Measurements from ENCODE around the gene SHCBP1L.
"Not testable (repeated sequence)": the region's sequence is repeated elsewhere in the genome, so short reads cannot be mapped to it uniquely, and the experiment has no call there.

Gene SHCBP1L

DNA sequence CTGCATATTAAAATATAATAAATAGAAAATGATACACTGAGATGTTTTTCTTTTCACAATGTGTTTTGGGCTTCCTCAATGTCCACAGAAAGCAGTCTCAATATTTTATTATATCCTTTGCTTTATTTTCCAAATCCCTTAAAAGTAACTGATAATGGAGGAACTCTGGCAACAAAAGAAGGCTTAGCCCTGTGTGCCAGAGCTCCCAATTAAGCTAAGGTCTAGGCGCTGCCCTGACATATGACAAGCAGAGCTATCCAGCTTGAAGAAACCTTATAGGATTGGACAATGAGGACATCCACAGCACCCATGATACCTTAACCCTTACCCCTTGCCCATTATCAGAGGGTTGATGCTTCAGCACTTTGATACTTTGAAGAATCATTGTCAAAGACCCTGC is 12.9 kb upstream of the SHCBP1L start:
- DNase-seq (ENCODE audit: low spot score) = no peak
- no peak for FAIRE-seq

DNA sequence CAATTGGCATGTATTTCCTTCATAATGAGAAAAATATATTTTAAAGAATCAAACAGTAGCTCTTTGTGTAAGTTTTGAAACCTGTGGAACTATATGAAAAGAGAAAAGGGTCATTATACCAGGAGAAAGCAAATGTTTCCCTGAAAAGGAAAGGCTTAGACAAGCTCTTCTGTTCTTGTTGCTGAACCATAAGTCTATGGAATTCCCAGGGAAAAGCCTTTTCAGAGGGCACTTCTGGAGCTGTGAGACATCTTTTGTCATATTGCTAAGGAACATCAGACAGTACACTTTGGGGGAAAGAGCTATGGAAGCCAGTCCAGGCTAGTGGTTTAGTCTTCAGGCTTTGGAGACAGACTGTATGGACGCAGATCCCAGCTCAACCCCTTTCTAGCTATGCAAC is 12.1 kb upstream of the SHCBP1L start:
- no peak for DNase-seq (ENCODE audit: low spot score)
- no peak for FAIRE-seq

DNA sequence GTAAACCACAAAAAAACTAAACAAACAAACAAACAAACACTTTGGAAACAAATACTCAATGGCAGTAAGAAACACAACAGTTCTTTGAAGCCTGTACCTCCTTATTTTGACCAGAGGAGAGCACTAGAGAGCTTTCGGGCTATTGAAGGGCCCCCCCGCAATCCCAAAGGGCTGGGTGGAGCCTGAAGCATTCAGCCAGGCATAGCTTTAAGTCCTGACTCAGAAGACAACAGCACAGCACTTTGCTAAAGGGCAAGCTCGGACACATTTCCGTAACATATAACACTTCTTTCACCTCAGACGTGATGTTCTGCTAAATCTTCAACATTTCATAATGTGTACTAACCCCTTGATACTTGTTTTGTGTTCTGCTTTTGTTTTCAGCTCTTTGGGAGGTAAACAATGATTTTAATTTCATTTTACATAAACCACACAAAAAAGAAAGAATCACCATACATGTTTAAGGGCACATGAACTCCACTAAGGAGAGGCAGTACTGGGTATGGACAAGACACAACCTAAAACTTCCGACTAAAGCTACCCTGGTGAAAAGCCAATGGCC is 9.7 kb upstream of the SHCBP1L start:
- FAIRE-seq (peak; percentile 88), DNase-seq (ENCODE audit: low spot score) (peak; percentile 85)

DNA sequence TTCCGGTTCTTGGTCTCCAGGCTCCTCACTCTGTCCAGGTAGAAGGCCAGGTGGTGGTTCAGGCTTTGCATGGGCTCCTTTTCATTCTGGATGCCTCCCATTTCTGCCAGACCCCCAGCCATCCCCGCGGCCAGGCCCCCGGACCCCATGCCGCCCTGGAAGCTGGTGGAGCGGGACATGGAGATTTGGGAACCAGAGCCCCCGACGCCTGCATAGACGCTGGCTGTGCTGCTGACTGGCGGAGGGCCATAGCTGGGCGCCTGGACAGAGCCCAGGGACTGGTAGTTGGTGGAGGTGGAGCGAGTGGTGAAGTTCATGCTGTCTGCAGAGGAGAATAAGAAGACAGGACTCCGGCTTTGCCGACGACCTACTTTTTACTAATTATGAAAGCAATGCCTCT is 7.1 kb upstream of the SHCBP1L start:
- no peak for DNase-seq (ENCODE audit: low spot score)
- no peak for FAIRE-seq

DNA sequence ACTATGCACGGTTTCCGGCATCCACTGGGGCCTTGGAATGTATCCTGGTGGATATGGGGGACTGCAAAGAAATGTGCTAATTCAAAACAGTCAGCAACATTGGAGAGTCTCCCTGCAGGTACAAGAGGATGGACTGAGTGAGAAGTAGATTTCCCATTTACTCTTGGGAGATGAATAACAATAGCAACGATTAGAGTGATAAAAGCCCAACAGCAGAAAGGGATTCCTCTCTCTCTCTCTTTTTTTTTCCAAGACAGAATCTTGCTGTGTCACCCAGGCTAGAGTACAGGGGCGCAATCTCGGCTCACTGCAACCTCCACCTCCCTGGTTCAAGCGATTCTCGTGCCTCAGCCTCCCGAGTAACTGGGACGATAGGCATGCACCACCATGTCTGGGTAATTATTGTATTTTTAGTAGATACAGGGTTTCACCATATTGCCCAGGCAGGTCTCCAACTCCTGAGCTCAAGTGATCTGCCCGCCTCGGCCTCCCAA is 5.0 kb upstream of the SHCBP1L start:
- FAIRE-seq (no peak), DNase-seq (ENCODE audit: low spot score) (no peak)

DNA sequence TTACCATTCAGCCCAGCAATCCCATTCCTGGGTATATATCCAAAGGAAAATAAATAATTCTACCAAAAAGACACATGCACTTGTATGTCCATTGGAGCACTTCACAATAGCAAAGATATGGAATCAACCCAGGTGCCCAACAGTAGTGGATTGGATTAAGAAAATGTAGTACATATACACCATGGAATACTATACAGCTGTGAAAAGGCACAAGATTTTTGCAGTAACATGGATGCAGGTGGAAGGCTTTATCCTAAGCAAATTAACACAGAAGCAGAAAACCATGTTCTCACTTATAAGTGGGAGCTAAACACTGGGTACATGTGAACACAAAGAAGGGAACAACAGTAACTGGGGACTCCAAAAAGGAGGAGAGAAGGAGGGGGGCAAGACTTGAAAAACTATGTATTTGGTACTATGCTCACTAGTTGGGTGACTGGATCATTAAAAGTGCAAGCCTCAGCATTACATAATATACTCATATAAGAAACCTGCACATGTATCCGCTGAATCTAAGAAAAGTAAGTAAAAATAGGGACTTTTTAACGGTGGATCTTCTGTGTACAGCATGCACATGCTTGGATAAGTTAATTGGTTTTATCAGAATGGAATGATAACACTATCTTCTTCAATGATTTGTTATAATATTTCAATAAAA is 3.9 kb upstream of the SHCBP1L start:
- FAIRE-seq (no peak), DNase-seq (ENCODE audit: low spot score) (no peak)

DNA sequence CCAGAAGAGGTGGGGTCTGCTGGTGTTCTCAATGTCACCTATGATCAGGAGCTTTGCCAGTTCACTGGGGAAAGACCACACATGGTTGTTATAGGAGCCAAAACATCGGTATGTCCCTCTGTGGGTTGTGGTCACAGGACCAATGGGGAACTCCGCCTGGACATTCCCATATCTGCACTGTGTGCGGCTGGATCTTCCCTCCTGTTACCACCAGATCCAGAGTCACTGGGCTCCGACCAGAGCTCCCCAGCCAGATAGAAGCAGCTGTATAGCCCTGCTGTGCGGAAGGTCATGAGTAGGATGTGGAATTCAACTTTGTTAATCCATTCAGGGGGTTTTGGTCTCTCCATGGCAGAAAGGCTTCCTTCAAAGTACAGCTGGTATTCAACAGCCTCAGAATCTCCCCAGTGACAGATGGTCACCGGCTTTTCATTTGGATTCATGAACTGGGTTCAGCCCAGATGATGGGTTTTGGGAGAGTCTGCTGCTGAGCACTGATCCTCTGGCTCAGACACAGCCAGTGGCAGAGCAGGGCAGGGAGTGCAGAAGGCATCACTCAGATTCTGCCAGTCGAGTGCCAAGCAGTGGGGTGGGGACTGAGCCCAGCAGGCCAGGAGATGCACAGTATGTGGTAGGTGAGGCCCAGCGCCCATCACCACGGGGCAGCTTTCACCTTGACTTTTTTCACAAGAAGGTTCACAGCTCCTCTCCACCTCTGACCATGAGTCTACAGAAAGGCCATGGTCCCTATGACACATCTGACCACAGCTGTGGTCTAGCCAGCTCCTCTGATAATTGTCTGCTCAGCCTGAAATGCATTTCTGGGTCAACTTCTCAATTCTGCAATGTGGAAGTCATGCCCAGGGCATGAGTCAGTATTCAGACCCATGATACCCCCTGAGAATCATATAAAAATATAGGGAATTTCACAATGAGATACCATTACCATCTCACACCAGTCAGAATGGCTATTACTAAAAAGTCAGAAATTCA is 2.9 kb upstream of the SHCBP1L start:
- peak; percentile 99 for DNase-seq (ENCODE audit: low spot score)
- FAIRE-seq = peak; percentile 99

DNA sequence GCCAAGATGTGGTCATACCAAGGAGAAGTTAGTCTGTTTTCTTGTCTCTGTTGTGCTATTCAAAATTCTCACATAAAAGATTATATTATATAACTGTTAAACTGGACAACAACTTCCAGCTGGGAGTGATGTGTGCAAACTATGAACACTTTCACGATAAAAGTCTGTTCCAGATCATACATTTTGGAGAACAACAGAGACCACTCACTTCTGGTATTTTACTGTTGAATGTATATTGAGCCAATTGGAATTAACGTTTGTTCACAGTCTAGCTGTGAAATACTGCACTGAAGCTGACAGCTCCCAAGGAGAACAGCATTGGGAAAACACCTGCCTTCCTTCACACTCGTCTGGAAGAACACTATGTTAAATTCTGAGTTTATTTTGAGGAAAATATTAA is 860 bp upstream of the SHCBP1L start:
- DNase-seq (ENCODE audit: low spot score) (no peak), FAIRE-seq (no peak)

DNA sequence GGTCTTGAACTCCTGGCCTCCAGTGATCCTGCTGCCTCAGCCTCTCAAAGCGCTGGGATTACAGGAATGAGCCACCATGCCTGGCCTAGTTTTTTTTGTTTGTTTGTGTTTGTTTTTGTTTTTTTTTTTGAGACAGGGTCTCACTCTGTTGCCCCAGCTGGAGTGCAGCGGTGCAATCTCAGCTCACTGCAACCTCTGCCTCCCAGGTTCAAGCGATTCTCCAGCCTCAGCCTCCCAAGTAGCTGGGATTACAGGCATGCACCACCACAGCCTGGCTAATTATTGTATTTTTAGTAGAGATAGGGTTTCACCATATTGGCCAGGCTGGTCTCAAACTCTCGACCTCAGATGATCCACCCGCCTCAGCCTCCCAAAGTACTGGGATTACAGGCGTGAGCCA is 9.6 kb downstream of the SHCBP1L start:
- FAIRE-seq; DNase-seq (ENCODE audit: low spot score): not testable (repeated sequence)

DNA sequence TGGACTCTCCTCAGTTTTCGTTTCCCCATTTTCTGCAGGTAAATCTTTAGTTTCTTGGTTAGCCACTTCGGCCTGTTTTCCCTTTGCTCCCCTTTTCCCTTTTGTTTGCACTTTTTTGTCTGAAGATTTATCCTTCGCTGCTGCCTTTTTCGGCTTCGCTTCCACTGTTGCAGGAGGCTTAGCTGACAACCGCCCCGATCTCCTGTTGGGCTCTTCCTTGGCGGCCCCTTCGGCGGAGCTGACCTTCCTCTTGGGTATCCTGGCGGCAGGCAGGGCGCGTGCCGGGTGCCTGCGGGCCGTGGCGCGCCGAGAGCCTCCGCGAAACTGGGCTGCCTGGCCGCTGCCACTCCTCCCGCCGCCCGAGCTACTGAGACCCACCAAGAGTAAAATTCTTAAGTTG is 10.8 kb downstream of the SHCBP1L start:
- FAIRE-seq; DNase-seq (ENCODE audit: low spot score): not testable (repeated sequence)

DNA sequence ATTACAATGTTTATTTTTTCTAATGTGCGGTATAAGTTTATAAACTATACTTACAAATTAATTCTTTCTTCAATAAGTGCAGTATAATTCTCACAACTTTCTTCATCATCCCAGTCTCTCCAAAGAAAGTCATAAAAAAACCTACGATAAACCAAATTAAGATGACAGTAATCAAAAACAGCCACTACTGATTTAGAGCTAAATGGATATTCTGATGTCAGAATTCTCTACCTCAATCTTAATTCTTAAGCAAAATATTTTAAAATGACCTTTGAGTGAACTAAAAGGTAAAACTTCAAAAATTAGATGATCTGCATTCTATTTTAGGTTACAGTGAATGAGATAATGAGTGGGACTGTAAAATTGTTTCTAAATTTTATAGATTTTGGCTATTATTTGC is 13.6 kb downstream of the SHCBP1L start:
- DNase-seq (ENCODE audit: low spot score) = no peak
- FAIRE-seq = no peak

DNA sequence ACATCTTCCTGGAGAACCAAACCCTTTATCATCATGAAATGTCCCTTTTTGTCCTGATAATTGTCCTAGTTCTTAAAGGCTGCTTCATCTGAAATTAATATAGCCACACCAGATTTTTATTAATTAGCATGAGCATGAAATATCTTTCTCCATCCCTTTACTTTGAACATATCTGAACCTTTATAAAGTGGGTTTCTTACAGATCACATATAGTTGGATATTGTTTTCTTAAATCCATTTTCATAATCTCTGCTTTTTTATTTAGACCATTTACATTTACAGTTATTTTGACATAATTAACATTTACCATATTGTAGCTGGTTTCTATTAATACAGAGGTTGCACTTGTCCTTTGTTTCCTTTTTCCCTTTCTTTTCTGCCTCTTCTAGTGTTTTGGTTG is 17.2 kb downstream of the SHCBP1L start:
- FAIRE-seq = no peak

DNA sequence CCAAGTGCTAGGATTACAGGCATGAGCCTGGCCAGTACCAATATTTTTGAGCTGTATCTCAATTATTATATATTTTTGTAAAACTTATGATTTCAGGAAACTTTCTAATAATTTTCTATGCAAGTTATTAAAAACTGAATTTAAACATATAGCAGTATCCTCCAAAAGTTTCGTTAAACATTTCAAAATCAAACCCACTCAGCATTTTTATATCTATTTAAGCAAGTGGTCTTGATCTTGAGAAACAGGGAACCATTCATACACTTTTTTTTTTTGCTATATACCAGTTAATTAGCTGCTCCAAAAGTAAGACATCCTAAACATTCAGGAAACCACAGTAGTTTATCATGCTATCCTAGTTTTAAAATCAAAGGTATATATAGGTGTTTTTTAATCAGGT is 22.0 kb downstream of the SHCBP1L start:
- no peak for DNase-seq (ENCODE audit: low spot score)
- FAIRE-seq = no peak

More for the DNA sequence above, 17.2 kb downstream of the SHCBP1L start:
- no peak for DNase-seq (ENCODE audit: low spot score)

DNA sequence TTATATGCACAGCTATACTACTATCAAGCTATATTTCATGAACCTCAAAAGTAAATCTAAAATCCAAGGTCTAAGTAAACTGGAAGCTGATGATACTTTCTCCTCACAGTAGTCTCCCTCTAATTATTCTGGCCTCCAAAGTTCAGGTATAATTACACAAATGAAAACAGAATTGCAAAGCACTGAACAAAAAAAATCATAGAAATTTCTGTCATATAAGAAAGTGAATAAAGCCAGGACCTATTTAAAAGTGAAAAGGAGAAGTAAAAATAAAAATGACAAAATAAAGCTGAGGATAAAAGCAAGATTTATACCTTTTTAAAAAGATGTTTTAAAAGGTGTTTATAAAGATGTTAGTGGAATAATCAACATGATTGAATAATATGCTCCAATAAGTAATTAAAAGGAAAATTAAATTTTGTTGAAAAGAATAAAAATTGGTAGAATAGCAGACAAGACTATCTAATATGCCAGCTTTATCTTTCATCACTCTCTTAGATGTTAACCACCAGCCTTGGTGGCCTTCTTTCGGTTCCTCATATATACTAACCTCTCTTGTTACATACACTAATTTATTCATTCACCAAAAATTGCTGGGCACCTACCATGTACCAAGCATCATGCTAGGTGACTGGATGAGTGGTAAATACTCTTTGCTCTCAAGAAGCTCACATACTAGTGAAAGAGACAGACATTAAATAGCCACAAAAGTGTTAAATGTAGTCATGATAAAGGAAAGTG is 25.1 kb downstream of the SHCBP1L start:
- FAIRE-seq = no peak
- no peak for DNase-seq (ENCODE audit: low spot score)

DNA sequence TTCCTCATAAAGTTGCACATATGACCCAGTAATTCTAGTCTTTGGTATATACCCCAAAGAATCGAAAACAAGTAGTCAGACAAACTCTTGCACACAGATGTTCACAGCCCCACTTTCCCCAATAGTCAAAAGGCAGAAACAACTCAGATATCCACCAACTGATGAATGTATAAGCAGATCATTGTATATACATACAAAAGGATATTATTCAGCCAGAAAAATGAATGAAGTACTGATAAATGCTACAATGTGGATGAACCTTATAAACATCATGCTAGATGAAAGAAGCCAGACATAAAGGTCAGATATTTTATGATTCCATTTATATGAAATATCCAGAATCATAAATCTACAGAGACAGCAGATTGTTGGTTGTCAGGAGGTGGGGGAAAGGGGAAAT is 27.3 kb downstream of the SHCBP1L start:
- DNase-seq (ENCODE audit: low spot score) (no peak), FAIRE-seq (no peak)

DNA sequence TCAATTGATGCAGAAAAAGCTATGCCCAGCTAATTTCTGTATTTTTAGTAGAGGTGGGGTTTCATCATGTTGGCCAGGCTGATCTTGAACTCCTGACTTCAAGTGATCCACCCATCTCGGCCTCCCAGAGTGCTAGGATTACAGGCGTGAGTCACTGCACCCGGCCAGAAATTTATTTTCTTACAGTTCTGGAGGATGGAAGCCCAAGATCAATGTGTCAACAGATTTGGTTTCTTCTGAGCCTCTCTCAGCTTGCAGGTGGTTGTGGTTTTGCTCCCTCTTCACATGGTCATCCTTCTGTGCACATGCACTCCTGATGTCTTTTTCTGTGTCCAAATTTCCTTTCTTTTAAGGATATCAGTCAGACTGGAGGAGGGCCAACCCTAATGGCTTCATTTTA is 35.6 kb downstream of the SHCBP1L start:
- no peak for FAIRE-seq
- DNase-seq (ENCODE audit: low spot score) = no peak

DNA sequence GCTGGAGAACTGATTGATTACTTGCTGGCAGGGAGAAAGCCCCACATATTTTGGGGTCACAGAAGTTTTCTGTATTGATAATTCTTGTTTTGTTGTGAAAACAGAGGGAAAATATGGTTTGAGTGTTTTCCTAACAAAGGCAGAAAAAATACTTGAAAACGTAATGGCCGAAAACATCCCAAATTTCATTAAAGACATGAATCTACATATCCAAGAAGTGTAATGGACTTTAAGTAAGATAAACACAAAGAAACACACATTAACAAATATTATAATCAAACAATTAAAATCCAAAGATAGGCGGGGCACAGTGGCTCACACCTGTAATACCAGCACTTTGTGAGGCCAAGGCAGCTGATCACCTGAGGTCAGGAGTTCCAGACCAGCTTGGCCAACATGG is 39.6 kb downstream of the SHCBP1L start:
- FAIRE-seq (no peak), DNase-seq (ENCODE audit: low spot score) (no peak)

DNA sequence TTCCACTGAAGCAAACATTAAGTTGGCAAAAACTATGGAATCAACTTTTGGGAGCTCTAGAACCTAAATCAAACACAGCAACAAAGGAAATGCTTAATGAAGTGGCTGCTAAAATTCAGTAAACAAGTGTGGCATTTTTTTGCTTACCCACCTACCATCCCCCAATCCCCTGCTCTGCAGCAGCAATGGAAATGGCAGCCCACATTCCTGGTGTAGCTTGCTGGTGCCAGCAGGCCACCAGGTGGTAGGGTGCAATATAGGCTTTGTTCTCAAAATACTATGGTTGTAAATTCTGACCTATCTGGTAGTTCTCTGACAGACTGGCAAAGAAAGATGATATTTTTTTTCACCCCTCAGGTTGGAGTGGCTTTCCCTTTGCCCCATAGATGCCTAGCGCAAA is 42.8 kb downstream of the SHCBP1L start:
- DNase-seq (ENCODE audit: low spot score) (no peak), FAIRE-seq (no peak)

DNA sequence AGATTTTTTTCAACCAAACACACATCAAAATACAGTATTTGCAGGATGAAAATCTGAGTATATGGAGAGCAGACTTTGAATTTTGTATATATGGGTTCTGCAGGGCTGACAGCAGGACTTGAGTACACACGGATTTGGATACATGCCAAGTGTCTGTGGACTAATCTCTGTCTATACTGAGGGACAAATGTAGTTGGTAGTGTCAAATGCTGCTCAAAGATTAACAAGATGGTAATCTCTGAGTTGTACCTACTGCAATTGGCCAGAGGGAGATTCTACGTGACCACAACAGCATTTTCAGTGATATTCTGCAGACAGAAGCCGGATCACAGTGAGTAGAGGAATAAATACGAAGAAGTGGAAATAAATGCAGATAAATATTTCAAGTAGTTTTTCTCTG is 43.4 kb downstream of the SHCBP1L start:
- DNase-seq (ENCODE audit: low spot score) (no peak), FAIRE-seq (no peak)

DNA sequence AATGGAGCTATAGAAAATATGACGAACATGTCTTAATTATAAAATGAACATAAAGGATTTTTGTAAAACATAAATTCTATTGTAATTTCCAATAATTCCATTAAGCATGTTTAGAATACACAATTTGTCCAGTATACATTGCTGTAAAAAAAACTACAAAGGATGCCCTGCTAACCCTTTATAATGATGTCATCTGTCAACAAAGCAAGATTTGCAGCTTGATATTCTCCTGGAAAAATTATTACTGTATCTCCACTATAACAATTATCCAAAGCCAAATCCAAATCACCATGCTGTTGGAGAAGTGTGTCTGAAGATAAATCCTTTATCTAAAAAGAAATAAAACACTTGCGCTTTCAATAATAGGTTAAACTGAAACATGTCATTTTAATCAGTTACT is 47.6 kb downstream of the SHCBP1L start:
- no peak for FAIRE-seq
- DNase-seq (ENCODE audit: low spot score) = no peak

DNA sequence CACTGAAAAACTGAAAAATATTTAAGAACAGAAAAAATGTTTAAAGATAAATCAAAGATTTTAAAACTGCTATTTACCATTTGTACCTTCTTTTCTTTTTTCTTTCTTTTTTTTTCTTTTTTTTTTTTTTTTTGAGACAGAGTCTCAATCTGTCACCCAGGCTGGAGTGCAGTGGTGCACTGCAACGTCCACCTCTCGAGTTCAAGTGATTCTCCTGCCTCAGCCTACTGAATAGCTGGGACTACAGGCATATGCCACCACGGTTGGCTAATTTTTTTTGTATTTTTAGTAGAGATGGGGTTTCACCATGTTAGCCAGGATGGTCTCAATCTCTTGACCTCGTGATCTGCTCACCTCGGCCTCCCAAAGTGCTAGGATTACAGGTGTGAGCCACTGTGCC is 51.0 kb downstream of the SHCBP1L start:
- FAIRE-seq; DNase-seq (ENCODE audit: low spot score): not testable (repeated sequence)

Measured in RCC 7860 (cell line).